HG03159 (cell line): ENCODE data around the gene PARP12.

Experiments
- ATAC-seq: cut with Tn5 transposase; IDR thresholded peaks from one replicate; pipeline ENCODE4 v1.9.1; 2021; ENCODE audit warnings: mild to moderate bottlenecking, moderate library complexity; ENCODE audit not compliant: unreplicated experiment

PARP12 gene

GRCh38 chr7:140039066-140039465 lies 23.7 kb downstream of the PARP12 start:
- ATAC-seq: no peak

GRCh38 chr7:140036224-140036962 lies 26.4 kb downstream of the PARP12 start:
- ATAC-seq: peak; percentile 65

GRCh38 chr7:140035400-140036223 lies 27.1 kb downstream of the PARP12 start:
- ATAC-seq: no peak

- no peak for ATAC-seq
Measured at GRCh38 chr7:140034421-140034820, 28.3 kb downstream of the PARP12 start.

GRCh38 chr7:140033779-140034363 lies 28.9 kb downstream of the PARP12 start:
- no peak for ATAC-seq

GRCh38 chr7:140033036-140033435 lies 29.7 kb downstream of the PARP12 start:
- ATAC-seq: no peak

GRCh38 chr7:140031364-140031763 lies 31.4 kb downstream of the PARP12 start:
- no peak for ATAC-seq

- no peak for ATAC-seq
Measured at GRCh38 chr7:140029072-140029471, 33.7 kb downstream of the PARP12 start.

- ATAC-seq: no peak
Measured at GRCh38 chr7:140028311-140028710, 34.4 kb downstream of the PARP12 start.

- ATAC-seq: no peak
Measured at GRCh38 chr7:140027858-140028257, 34.9 kb downstream of the PARP12 start.

- ATAC-seq: no peak
Measured at GRCh38 chr7:140026935-140027334, 35.8 kb downstream of the PARP12 start.

- no peak for ATAC-seq
Measured at GRCh38 chr7:140025814-140026433, 36.8 kb downstream of the PARP12 start.

- no peak for ATAC-seq
Measured at GRCh38 chr7:140025241-140025640, 37.5 kb downstream of the PARP12 start.

GRCh38 chr7:140024585-140024984 lies 38.2 kb downstream of the PARP12 start:
- ATAC-seq: no peak

- ATAC-seq: no peak
Measured at GRCh38 chr7:140023728-140024127, 39.0 kb downstream of the PARP12 start.

- ATAC-seq: no peak
Measured at GRCh38 chr7:140022582-140023211, 40.1 kb downstream of the PARP12 start.

- no peak for ATAC-seq
Measured at GRCh38 chr7:140021603-140022002, 41.1 kb downstream of the PARP12 start.

- no peak for ATAC-seq
Measured at GRCh38 chr7:140019606-140020005, 43.1 kb downstream of the PARP12 start.

GRCh38 chr7:140019172-140019571 lies 43.6 kb downstream of the PARP12 start:
- no peak for ATAC-seq

- no peak for ATAC-seq
Measured at GRCh38 chr7:140018125-140019043, 44.4 kb downstream of the PARP12 start.
